GM18909 (cell line): Measurements from ENCODE around the gene ARHGAP11A.

Source experiments
- ATAC-seq: cut with Tn5 transposase; IDR thresholded peaks from one replicate; pipeline ENCODE4 v1.9.1; 2021; ENCODE audit warnings: mild to moderate bottlenecking; ENCODE audit not compliant: unreplicated experiment, poor library complexity

Gene ARHGAP11A

DNA sequence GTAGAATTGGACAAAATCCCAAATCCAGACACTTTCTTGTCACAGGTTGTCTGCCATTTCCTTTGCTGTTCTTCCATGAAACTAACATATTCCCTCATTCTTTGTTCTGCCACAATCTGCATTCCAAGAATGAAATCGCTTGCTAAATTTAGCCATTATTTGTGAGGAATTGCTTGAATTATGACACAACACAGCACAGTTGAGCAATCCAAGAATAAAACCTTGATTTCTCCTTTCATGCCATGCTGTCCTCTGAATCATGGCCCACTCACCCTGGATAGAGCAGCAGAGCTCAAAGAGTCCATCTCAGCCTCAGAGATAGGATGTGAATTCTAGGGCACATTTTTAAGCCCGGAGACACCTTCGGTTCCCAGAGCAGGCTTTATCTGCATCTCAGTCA, 67.3 kb downstream of the ARHGAP11A start:
- ATAC-seq = no peak

DNA sequence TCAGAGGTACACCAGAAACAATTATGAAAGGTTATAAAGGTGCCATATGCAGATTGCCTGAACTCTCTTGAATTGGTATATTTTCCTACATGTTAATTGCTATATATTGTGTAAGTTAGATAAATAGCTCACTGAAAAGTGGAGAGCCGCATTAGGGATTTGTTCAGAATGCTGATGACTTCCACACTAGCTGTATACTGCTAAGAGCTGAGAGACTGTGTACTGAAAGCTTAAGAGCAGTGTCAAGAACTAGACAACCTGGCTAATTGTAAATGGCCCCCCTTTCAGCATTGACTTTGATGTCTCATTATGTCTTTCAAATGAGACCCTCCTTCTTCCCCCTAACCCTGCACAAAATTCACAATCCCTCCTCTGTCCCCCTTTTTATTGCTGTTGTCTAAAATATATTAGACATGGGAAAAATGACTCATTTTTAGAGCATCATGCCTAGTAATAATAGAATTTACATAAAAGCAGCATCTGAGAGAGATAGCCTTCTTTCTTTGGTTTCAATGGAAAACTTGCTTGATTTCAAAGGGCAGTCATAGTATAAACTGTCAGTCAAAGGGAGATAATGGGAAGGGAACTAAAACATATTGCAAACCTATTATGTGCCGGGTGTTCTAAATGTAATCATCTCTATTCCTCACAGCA, 67.8 kb downstream of the ARHGAP11A start:
- no peak for ATAC-seq

DNA sequence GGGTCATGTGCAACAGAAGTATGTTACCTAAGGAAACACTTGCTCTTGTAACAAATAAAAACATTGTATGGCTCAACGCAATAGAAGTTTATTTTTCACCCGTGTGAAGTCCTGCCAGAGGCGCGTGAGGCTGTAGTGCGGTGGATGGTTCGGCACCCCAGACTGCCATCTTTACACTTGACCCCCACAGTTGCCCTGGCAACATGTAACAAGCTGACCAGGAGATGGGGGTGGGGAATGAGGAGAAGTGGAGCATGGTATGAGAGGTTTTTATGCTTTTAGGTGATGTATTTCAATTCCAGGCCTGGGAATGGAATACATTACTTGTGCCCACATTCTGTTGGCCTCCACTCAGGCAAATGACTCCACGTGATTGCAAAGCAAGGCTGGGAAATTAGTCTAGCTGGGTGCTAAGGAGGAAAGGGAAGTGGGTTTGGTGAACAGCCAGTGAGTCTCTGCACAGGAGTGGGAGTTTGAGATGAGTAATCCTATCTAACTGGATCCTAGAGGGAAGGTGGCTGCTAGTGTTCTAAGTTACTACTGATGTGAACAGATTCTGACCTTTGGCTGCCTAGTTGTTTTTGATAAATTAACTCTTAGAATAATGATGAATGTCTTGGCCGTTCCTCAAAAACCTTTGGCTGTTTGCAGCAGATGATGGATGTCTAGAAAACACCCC, 68.7 kb downstream of the ARHGAP11A start:
- no peak for ATAC-seq

DNA sequence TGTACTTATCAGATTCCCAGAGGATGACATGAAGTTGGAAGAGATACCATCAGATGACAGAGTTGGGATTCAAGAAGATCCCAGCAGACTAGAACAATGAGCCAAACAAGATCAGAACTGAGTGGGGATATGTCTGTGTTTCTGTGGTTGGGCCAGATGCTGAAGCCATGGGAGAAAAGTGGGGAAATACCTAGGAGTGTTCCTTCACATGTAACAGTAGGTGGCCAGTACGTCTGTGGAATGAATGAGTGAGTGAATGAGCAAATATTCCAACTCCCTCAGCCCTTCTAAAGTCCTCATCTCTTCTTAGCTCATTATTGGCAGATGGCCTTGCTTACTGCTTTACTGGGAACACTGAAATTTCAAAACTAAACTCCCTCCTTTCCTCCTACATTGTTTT, 70.3 kb downstream of the ARHGAP11A start:
- ATAC-seq = no peak

DNA sequence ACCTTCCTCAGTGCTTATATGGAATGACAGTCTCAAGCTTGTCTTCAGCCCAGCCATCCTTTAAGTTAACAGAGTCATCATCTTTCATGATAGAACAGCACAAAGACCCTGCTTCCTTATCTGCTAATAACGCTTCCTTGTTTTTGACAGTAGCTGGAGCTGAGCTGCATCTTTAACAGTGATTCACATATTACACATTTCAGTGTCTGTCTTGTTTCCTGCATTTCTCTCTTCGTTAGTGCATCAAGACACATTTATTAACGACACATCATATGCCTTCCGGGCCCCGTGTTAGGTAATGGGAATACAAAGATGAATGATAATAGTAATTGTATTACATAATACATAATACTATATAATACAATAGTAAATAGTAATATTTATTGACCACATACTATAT, 72.3 kb downstream of the ARHGAP11A start:
- no peak for ATAC-seq

DNA sequence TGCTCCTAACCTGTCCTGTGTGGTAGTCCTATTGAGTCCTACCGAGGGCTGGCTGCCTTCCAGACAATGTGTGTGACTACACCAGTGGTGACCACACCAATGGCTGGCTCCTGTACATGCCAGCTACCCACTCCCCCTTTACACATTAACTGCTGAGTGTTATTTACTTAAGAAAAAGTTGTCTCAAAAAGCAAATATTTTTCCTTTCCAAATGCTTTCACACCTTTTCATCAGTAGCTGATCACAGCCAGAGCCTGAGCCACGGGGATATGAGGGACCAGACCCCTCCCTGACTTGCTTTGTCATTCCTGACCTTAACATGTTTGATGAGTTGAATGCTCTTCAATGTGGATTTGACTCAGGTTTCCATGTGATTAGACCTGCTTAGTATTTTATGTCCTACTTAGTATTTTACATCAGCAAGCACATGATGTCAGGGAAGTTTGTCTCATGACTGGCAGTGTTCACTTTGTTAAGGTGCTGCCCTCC, 72.9 kb downstream of the ARHGAP11A start:
- no peak for ATAC-seq
